Measurements from ENCODE around the gene RNF157. TPM values are rescaled to one million over a fixed set of nuclear protein-coding genes. Genes with fewer than 3 reads are reported as not detected.

Gene RNF157
- total and polyA plus RNA-seq, 2 of the 13 experiments (the other 11 are each of a cell fraction or from before 2014, with no cell fraction given) = 0.44 to 1.5 TPM

DNA sequence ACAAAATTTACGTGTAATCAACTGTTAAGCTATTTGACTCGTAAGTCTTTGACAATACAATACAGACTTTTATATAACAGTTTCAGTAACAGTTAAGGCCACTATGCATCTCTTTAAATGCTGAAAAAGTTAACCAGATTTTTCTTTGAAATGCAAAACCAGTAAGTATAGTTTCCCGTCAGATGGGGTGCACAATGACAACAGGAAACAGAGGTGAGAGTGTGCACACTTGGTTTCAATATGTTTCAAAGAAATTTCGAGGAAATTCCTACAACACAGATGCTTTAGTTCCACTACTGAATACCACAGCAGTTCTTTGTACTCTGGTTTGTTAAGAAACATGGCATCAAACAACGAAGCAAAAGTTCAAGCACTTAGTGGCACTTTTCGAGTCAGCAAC is 48.4 kb downstream of the RNF157 start:
- no peak for FAIRE-seq
- intact Hi-C loops (cut with micrococcal nuclease; ENCODE audit: unreplicated experiment) (no loop called here), in situ Hi-C loops (cut with HindIII; ENCODE audit: extremely low pct_ligation_motif_present, low pct_unique_long_range_greater_than_20kb) (no loop called here)
- H3K4me3 ChIP-seq (replicated peaks in 1 of 3; ENCODE audit: insufficient read depth in 1 of 3, low read depth in 2 of 3, low read length in 3 of 3) = no peak overlapping the region
- no peak overlapping the region for H3K27ac ChIP-seq (ENCODE audit: extremely low read length, insufficient read depth, low read length)
- H3K9ac ChIP-seq (ENCODE audit: insufficient read depth, low read depth, low read length) = no peak overlapping the region
- ATAC-seq = no peak
- no peaks in the 10 kb centered on the region for H4K20me1 ChIP-seq (ENCODE audit: insufficient read depth, low read length)
- H3K27me3 ChIP-seq (ENCODE audit: control insufficient read depth in 1 of 2, insufficient read depth in 2 of 2, low read length in 2 of 2) = peaks cover 0 to 2% of the 10 kb centered on the region in 2 experiments; a peak in 2 of 5 replicates
- 0 out of 2 replicates have a peak overlapping the region, but pooled peaks have one; percentile 9 for H3K4me2 ChIP-seq (ENCODE audit: low read depth, low read length)
- H2AFZ ChIP-seq (ENCODE audit: low read length) = no peak overlapping the region
- H3K79me2 ChIP-seq (ENCODE audit: insufficient read depth, low read length) = no peaks in the 10 kb centered on the region
- no peak for DNase-seq (ENCODE audit: low spot score)
- H3K4me1 ChIP-seq (ENCODE audit: insufficient read depth, low read length) = no peaks in the 10 kb centered on the region
- no peak for TF ChIP-seq GLMP (CRISPR knock-in tag; IDR thresholded peaks at IDR 0.05; ENCODE audit: borderline replicate concordance)
- TF ChIP-seq BCL6 (CRISPR knock-in tag; IDR thresholded peaks at IDR 0.05) = peak; percentile 76
- CTCF ChIA-PET (ENCODE audit: low intra/inter-chr PET ratio, low total read pairs) = no interaction called here
- 26% methylated on average over 6 of the region's 6 CpGs for WGBS (ENCODE audit: low lambda C conversion rate)
- BruUV-seq (replicated peaks) = no TSS peak
- H3K9me3 ChIP-seq (ENCODE audit: low read length) = no peaks in the 10 kb centered on the region
- no peaks in the 10 kb centered on the region for H3K36me3 ChIP-seq (replicated peaks in 1 of 2; ENCODE audit: control insufficient read depth in 1 of 2, insufficient read depth in 2 of 2, low read length in 2 of 2)
- POLR2A ChIA-PET = interaction anchor here (0.7 to 1.2 kb wide), 2 partner anchors 60 to 72 kb away, joined by 3 read pairs; no protein-coding TSS in a partner anchor

GRCh38 chr17:76189741-76190140 is 50.6 kb downstream of the RNF157 start:
- Histone ChIP-seq H3K4me2 (ENCODE audit: low read depth, low read length) (no peak overlapping the region), H3K4me1 (ENCODE audit: insufficient read depth, low read length) (peaks cover 8% of the 10 kb centered on the region; the same call in 1 of the 2 replicates), H3K79me2 (ENCODE audit: insufficient read depth, low read length) (no peaks in the 10 kb centered on the region), H3K27ac (ENCODE audit: extremely low read length, insufficient read depth, low read length) (no peak overlapping the region), H3K9ac (ENCODE audit: insufficient read depth, low read depth, low read length) (no peak overlapping the region), H4K20me1 (ENCODE audit: insufficient read depth, low read length) (no peaks in the 10 kb centered on the region), H3K9me3 (ENCODE audit: low read length) (no peaks in the 10 kb centered on the region), H2AFZ (ENCODE audit: low read length) (no peak overlapping the region), H3K27me3 (ENCODE audit: control insufficient read depth in 1 of 2, insufficient read depth in 2 of 2, low read length in 2 of 2) (no peaks in the 10 kb centered on the region; a peak in 2 of 5 replicates), H3K36me3 (replicated peaks in 1 of 2; ENCODE audit: control insufficient read depth in 1 of 2, insufficient read depth in 2 of 2, low read length in 2 of 2) (no peaks in the 10 kb centered on the region), H3K4me3 (replicated peaks in 1 of 3; ENCODE audit: insufficient read depth in 1 of 3, low read depth in 2 of 3, low read length in 3 of 3) (no peak overlapping the region)
- ChIA-PET CTCF (ENCODE audit: low intra/inter-chr PET ratio, low total read pairs) (no interaction called here), POLR2A (no interaction called here)
- no peak for TF ChIP-seq AHR (CRISPR knock-in tag; IDR thresholded peaks at IDR 0.05)
- TF ChIP-seq TEAD2 (CRISPR knock-in tag; IDR thresholded peaks at IDR 0.05) = no peak
- no peak for TF ChIP-seq PPARG (CRISPR knock-in tag; conservative IDR thresholded peaks at IDR 0.05)
- BruUV-seq (replicated peaks) = no TSS peak
- ATAC-seq (peak; percentile 63), DNase-seq (ENCODE audit: low spot score) (no peak), FAIRE-seq (no peak)
- 74% methylated on average over 4 of the region's 4 CpGs for WGBS (ENCODE audit: low lambda C conversion rate)
- intact Hi-C loops (cut with micrococcal nuclease; ENCODE audit: unreplicated experiment) = loop anchor here (10.0 kb wide), 1 partner anchor 85 kb away; no protein-coding TSS in a partner anchor
- in situ Hi-C loops (cut with HindIII; ENCODE audit: extremely low pct_ligation_motif_present, low pct_unique_long_range_greater_than_20kb) = loop anchor here (10.0 kb wide), 1 partner anchor 95 kb away; no protein-coding TSS in a partner anchor
